Gastrocnemius medialis (tissue), 4 donors: ENCODE results near the gene ATXN10. TPM values are rescaled to one million over a fixed set of nuclear protein-coding genes. Genes with fewer than 3 reads are reported as not detected.

Experiments
- ATAC-seq, 2 donors: fragments of 150-250 bp; one replicate each; pipeline ENCODE4 v1.9.1; 2016
- DNase-seq, 2 donors: peaks; one replicate each; pipeline ENCODE4 v3.0.0-alpha.2; 2019
- H3K27ac ChIP-seq, 4 donors: fragments of 200-600 bp; sonication (generic); 1 replicate in 1 of 4; 2 replicates in 3 of 4; pipeline ENCODE4 v1.5.1; 2016 to 2018; ENCODE audit warnings: mild to moderate bottlenecking in 2 of 4, moderate library complexity in 1 of 4
- H3K27me3 ChIP-seq, 3 donors: fragments of 200-600 bp; sonication (generic) in 2 of 3; 1 replicate in 1 of 3; 2 replicates in 2 of 3; pipeline versions ENCODE4 v1.5.1 to v1.6.0; 2016 to 2019; ENCODE audit warnings: mild to moderate bottlenecking in 1 of 3, moderate library complexity in 1 of 3
- H3K36me3 ChIP-seq, 2 donors: fragments of 200-600 bp; sonication (generic) in 1 of 2; one replicate each; pipeline ENCODE4 v1.5.1; 2017 to 2018
- H3K4me1 ChIP-seq, 2 donors: fragments of 200-600 bp; sonication (generic) in 1 of 2; one replicate each; pipeline ENCODE4 v1.5.1; 2016 to 2017; ENCODE audit warnings: mild to moderate bottlenecking in 2 of 2
- H3K4me3 ChIP-seq, 4 donors: fragments of 200-600 bp; sonication (generic) in 3 of 4; 1 replicate in 1 of 4; 2 replicates in 3 of 4; pipeline ENCODE4 v1.5.1; 2016 to 2019; ENCODE audit warnings: mild to moderate bottlenecking in 2 of 4
- H3K9me3 ChIP-seq, 3 donors: fragments of 200-600 bp; sonication (generic) in 2 of 3; 1 replicate in 1 of 3; 2 replicates in 2 of 3; pipeline ENCODE4 v1.5.1; 2016 to 2019
- POLR2A ChIP-seq, 2 donors: fragments of 450-650 bp; IDR thresholded peaks; one replicate each; pipeline ENCODE4 v1.6.1; 2017; ENCODE audit warnings: antibody characterized with exemption in 2 of 2, mild to moderate bottlenecking in 2 of 2, moderate library complexity in 2 of 2
- in situ Hi-C, 4 donors: fragments of 200-750 bp; cut with MboI; loops; one replicate each; pipeline versions ENCODE4 v1.15.0 to v1.8.0; 2017; ENCODE audit warnings: low sequenced_read_pairs in 4 of 4
- intact Hi-C: fragments of 100-400 bp; cut with DNase I; formaldehyde crosslinking; loops from one replicate; pipeline ENCODE4 v1.15.1; 2023; ENCODE audit warnings: low total_unique reads
- total RNA-seq, 4 donors: library from RNA; depleted of rRNA; stranded (reverse); fragments of >200 nt; gene quantifications; one replicate each; pipeline versions ENCODE4 v1.1.0 to v1.2.3, GENCODE V29; 2016
- TF ChIP-seq, protein P1 (sequence below), 5 experiments: fragments of 450-650 bp in 3 of 5; fragments of 200-600 bp in 2 of 5; sonication (generic) in 2 of 5; IDR thresholded peaks in 4 of 5; conservative IDR thresholded peaks in 1 of 5; 1 replicate in 4 of 5; 2 replicates in 1 of 5; pipeline ENCODE4 v1.5.1; 2016 to 2019; ENCODE audit warnings: antibody characterized with exemption in 5 of 5, mild to moderate bottlenecking in 3 of 5, moderate library complexity in 3 of 5

Gene ATXN10
- total RNA-seq, 4 donors from 2014 or later, result 52.9 to 98.9 (median 78.5) TPM

DNA sequence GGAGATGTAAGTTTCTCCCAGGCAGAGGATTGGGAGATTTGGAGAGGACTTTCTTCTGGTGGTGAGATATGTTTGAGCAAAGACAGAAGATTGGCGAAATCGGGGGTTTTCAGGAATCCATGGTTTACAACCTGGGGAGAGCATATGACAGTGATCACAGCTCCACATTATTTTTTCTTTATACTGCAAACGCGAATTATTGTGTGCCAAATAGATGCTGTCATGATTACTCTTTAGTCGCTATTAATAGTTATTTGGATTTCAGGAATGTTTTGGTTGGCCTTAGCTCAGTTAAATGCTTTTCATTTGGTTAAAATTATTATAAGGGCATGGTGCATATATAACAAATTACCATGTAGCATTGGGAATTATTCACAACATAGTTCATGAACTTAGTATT is 15.2 kb downstream of the ATXN10 start:
- Histone ChIP-seq H3K9me3 (no peaks in the 10 kb centered on the region), H3K27me3 (no peaks in the 10 kb centered on the region), H3K36me3 (peaks cover 0 to 7% of the 10 kb centered on the region in 2 donors), H3K4me1 (peaks cover 47 to 58% of the 10 kb centered on the region in 2 donors), H3K4me3 (no peak overlapping the region), H3K27ac (no peak overlapping the region)
- TF ChIP-seq, protein P1, sequence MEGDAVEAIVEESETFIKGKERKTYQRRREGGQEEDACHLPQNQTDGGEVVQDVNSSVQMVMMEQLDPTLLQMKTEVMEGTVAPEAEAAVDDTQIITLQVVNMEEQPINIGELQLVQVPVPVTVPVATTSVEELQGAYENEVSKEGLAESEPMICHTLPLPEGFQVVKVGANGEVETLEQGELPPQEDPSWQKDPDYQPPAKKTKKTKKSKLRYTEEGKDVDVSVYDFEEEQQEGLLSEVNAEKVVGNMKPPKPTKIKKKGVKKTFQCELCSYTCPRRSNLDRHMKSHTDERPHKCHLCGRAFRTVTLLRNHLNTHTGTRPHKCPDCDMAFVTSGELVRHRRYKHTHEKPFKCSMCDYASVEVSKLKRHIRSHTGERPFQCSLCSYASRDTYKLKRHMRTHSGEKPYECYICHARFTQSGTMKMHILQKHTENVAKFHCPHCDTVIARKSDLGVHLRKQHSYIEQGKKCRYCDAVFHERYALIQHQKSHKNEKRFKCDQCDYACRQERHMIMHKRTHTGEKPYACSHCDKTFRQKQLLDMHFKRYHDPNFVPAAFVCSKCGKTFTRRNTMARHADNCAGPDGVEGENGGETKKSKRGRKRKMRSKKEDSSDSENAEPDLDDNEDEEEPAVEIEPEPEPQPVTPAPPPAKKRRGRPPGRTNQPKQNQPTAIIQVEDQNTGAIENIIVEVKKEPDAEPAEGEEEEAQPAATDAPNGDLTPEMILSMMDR (IDR thresholded peaks at IDR 0.05 in 4 of 5, conservative IDR thresholded peaks at IDR 0.05 in 1 of 5), result no peak
- no peak for TF ChIP-seq POLR2A (IDR thresholded peaks at IDR 0.05)
- ATAC-seq, result no peak
- DNase-seq, result no peak
- intact Hi-C loops (no loop called here), in situ Hi-C loops (no loop called here)

DNA sequence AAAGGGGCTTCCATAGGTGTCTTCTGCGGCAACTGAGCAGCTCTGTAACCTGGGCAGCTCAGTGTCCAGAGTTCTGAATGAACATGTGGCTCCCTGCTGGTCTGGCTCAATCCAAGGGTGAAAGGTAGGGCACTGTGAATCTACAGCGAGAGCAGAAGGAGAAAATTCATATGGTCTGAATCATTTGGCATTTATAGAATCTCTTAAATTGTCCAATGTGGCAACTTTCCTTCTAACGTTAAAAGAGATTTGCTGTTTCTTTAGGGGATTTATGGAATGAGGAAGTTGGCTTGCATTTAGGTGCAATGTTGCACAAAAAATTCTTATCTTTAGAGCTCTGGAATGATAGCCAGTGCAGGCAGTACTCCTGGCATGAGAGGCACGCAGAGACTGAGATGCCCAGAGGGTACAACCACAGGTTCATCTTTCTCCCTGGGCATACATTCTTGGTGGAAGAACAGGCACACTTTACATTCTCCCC is 17.0 kb downstream of the ATXN10 start:
- H3K4me1 ChIP-seq, result peaks cover 47 to 54% of the 10 kb centered on the region in 2 donors
- peak; percentile 92 to 98 for ATAC-seq
- DNase-seq, result peak; percentile 27 to 54

DNA sequence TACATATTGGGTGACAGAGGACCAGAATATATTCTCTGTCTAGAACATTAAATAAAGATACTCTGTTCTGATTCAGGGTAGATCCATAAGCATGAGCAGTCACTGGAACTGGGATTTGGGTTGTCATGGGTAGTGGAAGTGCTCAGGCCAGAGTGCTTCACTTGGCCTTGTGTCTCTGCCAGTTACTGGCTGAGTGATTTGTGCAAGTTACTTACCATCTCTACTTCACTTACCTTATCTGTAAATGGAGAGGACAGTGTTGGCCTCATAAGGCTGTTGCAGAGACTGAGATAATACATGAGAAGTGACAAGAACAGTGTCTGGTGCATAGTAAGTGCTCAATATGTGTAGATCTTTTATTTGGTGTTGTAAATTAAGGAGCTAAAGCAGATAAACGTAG is 17.6 kb downstream of the ATXN10 start:
- peaks cover 0 to 31% of the 10 kb centered on the region in 2 donors for H3K36me3 ChIP-seq
- no peaks in the 10 kb centered on the region for H3K9me3 ChIP-seq
- H3K4me1 ChIP-seq, result peaks cover 47 to 54% of the 10 kb centered on the region in 2 donors
- in situ Hi-C loops (no loop called here), intact Hi-C loops (no loop called here)
- ATAC-seq (no peak), DNase-seq (no peak)
- H3K27me3 ChIP-seq, result no peaks in the 10 kb centered on the region
- TF ChIP-seq POLR2A (IDR thresholded peaks at IDR 0.05), result no peak
- TF ChIP-seq, protein P1 (IDR thresholded peaks at IDR 0.05 in 4 of 5, conservative IDR thresholded peaks at IDR 0.05 in 1 of 5), result no peak
- no peak overlapping the region for H3K4me3 ChIP-seq
- peak overlapping the region; percentile 38 to 48 (median 43) for H3K27ac ChIP-seq

More for the DNA sequence above, 17.0 kb downstream of the ATXN10 start:
- no peaks in the 10 kb centered on the region for H3K27me3 ChIP-seq
- no peak overlapping the region for H3K4me3 ChIP-seq
- intact Hi-C loops, result no loop called here
- H3K36me3 ChIP-seq, result peaks cover 0 to 25% of the 10 kb centered on the region in 2 donors
- no peaks in the 10 kb centered on the region for H3K9me3 ChIP-seq
- TF ChIP-seq, protein P1 (IDR thresholded peaks at IDR 0.05 in 4 of 5, conservative IDR thresholded peaks at IDR 0.05 in 1 of 5), result no peak
- H3K27ac ChIP-seq, result peak overlapping the region; percentile 40 to 48 (median 44)
- in situ Hi-C loops, result no loop called here

DNA sequence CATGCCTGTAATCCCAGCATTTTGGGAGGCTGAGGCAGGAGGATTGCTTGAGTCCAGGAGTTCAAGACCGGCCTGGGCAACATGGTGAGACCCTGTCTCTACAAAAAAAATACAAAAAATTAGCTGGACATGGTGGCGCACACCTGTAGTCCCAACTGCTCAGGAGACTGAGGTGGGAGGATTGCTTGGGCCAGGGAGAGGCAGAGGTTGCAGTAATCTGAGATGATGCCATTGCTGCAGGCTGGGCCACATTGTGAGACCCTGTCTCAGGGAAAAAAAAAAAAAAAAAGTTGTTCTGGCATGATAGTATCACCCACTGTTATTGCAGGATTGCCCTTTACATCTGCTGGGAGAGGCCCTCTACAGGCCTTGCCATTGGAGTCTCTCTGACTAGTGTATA is 18.4 kb downstream of the ATXN10 start:
- no peak for TF ChIP-seq POLR2A (IDR thresholded peaks at IDR 0.05)
- TF ChIP-seq, protein P1 (IDR thresholded peaks at IDR 0.05 in 4 of 5, conservative IDR thresholded peaks at IDR 0.05 in 1 of 5), result no peak
- in situ Hi-C loops, result no loop called here
- peaks cover 41 to 47% of the 10 kb centered on the region in 2 donors for H3K4me1 ChIP-seq

DNA sequence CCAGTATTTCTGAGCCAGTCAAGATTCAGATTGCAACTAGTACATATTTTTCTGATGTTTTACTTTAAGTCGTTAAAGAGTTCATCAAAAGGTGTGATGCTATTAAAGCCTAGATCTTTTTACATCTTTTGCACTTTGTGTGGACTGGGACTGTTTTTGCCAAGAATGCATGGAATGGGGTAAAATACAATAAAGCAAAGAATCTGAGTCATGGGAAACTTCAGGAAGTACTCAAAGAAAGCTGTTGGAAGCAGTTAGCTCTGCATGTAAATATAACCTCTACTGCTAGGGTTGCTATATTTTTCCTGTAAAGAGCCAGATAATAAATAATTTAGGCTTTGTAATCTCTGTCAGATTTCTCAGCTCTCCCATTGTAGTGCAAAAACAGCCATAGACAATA is 20.9 kb downstream of the ATXN10 start:
- intact Hi-C loops (no loop called here), in situ Hi-C loops (no loop called here)
- no peaks in the 10 kb centered on the region for H3K27me3 ChIP-seq

More for the DNA sequence above, 18.4 kb downstream of the ATXN10 start:
- intact Hi-C loops, result no loop called here
- Histone ChIP-seq H3K27me3 (no peaks in the 10 kb centered on the region), H3K36me3 (peaks cover 0 to 33% of the 10 kb centered on the region in 2 donors), H3K27ac (no peak overlapping the region), H3K4me3 (no peak overlapping the region), H3K9me3 (no peaks in the 10 kb centered on the region)
- no peak for DNase-seq
- no peak for ATAC-seq

More for the DNA sequence above, 20.9 kb downstream of the ATXN10 start:
- H3K4me1 ChIP-seq, result peaks cover 19 to 22% of the 10 kb centered on the region in 2 donors
- H3K4me3 ChIP-seq, result no peak overlapping the region
- H3K27ac ChIP-seq, result no peak overlapping the region
- H3K36me3 ChIP-seq, result peaks cover 0 to 33% of the 10 kb centered on the region in 2 donors
- ATAC-seq (no peak), DNase-seq (no peak)
- no peak for TF ChIP-seq POLR2A (IDR thresholded peaks at IDR 0.05)
- TF ChIP-seq, protein P1 (IDR thresholded peaks at IDR 0.05 in 4 of 5, conservative IDR thresholded peaks at IDR 0.05 in 1 of 5), result no peak
- H3K9me3 ChIP-seq, result no peaks in the 10 kb centered on the region
